ENCODE results near the gene CREM.

CREM gene

DNA sequence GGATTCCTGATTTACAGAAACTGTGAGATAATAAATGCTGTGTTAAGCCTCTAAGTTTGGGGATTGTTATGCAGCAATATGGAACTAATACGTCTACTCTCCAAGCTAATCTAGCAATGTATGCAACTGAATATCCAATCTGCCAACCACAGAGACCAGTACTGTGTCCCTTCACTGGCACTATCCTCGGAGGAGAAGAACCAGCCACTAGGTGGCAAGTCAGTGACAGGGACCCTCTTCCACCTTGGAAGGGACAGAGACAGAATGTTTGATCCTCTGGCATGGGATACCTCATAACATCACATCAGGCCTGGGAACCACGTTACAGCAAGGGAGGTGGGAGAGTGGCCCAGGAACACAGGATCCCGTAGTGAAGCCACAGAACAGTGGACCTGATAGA, 96.4 kb downstream of the CREM start:
- no peak overlapping the region for H3K4me3 ChIP-seq (ENCODE audit: severe bottlenecking)
- H3K27me3 ChIP-seq (ENCODE audit: insufficient read depth, poor library complexity, severe bottlenecking), result no peaks in the 10 kb centered on the region
- ATAC-seq (ENCODE audit: low read depth) (no peak), DNase-seq (ENCODE audit: low spot score) (no peak)
- TF ChIP-seq, protein P1, sequence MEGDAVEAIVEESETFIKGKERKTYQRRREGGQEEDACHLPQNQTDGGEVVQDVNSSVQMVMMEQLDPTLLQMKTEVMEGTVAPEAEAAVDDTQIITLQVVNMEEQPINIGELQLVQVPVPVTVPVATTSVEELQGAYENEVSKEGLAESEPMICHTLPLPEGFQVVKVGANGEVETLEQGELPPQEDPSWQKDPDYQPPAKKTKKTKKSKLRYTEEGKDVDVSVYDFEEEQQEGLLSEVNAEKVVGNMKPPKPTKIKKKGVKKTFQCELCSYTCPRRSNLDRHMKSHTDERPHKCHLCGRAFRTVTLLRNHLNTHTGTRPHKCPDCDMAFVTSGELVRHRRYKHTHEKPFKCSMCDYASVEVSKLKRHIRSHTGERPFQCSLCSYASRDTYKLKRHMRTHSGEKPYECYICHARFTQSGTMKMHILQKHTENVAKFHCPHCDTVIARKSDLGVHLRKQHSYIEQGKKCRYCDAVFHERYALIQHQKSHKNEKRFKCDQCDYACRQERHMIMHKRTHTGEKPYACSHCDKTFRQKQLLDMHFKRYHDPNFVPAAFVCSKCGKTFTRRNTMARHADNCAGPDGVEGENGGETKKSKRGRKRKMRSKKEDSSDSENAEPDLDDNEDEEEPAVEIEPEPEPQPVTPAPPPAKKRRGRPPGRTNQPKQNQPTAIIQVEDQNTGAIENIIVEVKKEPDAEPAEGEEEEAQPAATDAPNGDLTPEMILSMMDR (IDR thresholded peaks at IDR 0.05; ENCODE audit: poor library complexity, severe bottlenecking), result no peak
- H3K27ac ChIP-seq (ENCODE audit: poor library complexity, severe bottlenecking), result no peak overlapping the region
- no peaks in the 10 kb centered on the region for H3K9me3 ChIP-seq (ENCODE audit: severe bottlenecking)
- H3K4me1 ChIP-seq (ENCODE audit: insufficient read depth, poor library complexity, severe bottlenecking), result no peaks in the 10 kb centered on the region
- H3K36me3 ChIP-seq (ENCODE audit: low read depth), result no peaks in the 10 kb centered on the region

DNA sequence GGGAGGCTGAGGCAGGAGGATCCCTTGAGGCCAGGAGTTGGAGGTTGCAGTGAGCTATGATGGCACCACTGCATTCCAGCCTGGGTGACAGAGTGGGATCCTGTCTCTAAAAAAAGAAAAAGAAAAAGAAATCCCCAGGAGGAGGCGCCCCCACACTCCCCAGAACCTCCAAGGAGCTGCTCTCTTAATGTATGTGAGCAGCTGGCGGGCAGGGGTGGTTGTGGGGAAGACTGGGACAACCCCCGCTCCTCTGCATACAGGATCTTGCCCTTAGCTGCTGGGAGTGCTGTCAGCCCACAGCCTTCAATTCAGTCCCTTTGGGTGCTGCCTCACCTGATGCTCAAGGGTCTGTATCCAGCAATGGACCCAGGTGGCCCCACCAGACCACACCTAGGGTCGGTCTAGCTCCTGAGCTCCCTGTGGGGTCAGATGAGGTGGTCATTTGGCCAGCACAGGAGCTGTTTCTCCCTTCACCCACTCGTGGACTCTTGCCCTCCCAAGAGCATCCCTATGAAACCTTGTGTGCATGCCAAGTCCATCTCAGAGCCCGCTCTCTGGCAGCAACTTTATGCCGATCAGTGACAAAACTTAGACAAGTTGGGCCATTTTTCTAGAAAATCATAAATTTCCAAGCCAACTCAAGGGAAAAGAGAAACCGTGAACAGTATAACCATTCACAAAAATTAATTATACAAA, 97.5 kb downstream of the CREM start:
- H3K27me3 ChIP-seq (ENCODE audit: insufficient read depth, poor library complexity, severe bottlenecking), result no peaks in the 10 kb centered on the region
- DNase-seq (ENCODE audit: low spot score), result no peak
- ATAC-seq (ENCODE audit: low read depth), result no peak
- H3K4me1 ChIP-seq (ENCODE audit: insufficient read depth, poor library complexity, severe bottlenecking), result no peaks in the 10 kb centered on the region
- TF ChIP-seq, protein P1 (IDR thresholded peaks at IDR 0.05; ENCODE audit: poor library complexity, severe bottlenecking), result no peak
- no peak overlapping the region for H3K4me3 ChIP-seq (ENCODE audit: severe bottlenecking)
- no peaks in the 10 kb centered on the region for H3K36me3 ChIP-seq (ENCODE audit: low read depth)
- H3K9me3 ChIP-seq (ENCODE audit: severe bottlenecking), result no peaks in the 10 kb centered on the region
- no peak overlapping the region for H3K27ac ChIP-seq (ENCODE audit: poor library complexity, severe bottlenecking)

DNA sequence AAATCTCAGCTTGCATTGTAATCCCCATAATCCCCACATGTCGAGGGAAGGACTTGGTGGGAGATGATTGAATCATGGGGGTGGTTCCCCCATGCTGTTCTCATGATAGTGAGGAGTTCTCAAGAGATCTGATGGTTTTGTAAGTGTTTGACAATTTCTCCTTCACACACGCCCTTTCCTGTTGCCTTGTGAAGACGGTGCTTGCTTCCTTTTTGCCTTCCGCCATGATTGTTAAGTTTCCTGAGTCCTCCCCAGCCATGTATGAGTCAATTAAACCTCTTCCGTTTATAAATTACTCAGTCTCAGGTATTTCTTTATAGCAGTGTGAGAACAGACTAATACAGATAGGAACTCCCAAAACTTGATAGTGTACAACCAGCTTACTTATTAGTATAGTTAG, 98.6 kb downstream of the CREM start:
- Histone ChIP-seq H3K27ac (ENCODE audit: poor library complexity, severe bottlenecking) (no peak overlapping the region), H3K27me3 (ENCODE audit: insufficient read depth, poor library complexity, severe bottlenecking) (no peaks in the 10 kb centered on the region), H3K36me3 (ENCODE audit: low read depth) (no peaks in the 10 kb centered on the region), H3K4me3 (ENCODE audit: severe bottlenecking) (no peak overlapping the region), H3K4me1 (ENCODE audit: insufficient read depth, poor library complexity, severe bottlenecking) (no peaks in the 10 kb centered on the region), H3K9me3 (ENCODE audit: severe bottlenecking) (no peaks in the 10 kb centered on the region)
- peak; percentile 60; the same call in 2 of the 3 replicates for ATAC-seq (ENCODE audit: low read depth)
- TF ChIP-seq, protein P1 (IDR thresholded peaks at IDR 0.05; ENCODE audit: poor library complexity, severe bottlenecking), result no peak
- no peak for DNase-seq (ENCODE audit: low spot score)

DNA sequence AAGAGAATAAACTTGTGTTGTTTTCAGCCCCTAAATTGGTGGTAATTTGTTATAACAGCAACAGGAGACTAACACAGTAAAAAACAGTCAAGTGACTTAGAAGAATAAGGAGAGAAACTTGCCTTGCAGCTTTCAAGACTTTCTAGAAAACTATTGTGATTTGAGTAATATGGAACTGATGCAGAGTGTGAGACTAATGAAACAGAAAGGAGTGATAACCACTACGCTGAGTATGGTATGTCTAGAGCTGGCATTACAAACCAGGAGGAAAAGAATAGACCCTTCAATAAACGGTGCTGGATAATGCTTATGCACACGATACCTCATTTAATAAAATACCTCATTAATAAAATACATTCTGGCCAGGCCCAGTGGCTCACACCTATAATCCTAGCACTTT, 99.9 kb downstream of the CREM start:
- Histone ChIP-seq H3K27me3 (ENCODE audit: insufficient read depth, poor library complexity, severe bottlenecking) (no peaks in the 10 kb centered on the region), H3K4me3 (ENCODE audit: severe bottlenecking) (no peak overlapping the region), H3K36me3 (ENCODE audit: low read depth) (no peaks in the 10 kb centered on the region), H3K27ac (ENCODE audit: poor library complexity, severe bottlenecking) (no peak overlapping the region), H3K4me1 (ENCODE audit: insufficient read depth, poor library complexity, severe bottlenecking) (no peaks in the 10 kb centered on the region), H3K9me3 (ENCODE audit: severe bottlenecking) (no peaks in the 10 kb centered on the region)
- DNase-seq (ENCODE audit: low spot score) (no peak), ATAC-seq (ENCODE audit: low read depth) (no peak)
- TF ChIP-seq, protein P1 (IDR thresholded peaks at IDR 0.05; ENCODE audit: poor library complexity, severe bottlenecking), result no peak

DNA sequence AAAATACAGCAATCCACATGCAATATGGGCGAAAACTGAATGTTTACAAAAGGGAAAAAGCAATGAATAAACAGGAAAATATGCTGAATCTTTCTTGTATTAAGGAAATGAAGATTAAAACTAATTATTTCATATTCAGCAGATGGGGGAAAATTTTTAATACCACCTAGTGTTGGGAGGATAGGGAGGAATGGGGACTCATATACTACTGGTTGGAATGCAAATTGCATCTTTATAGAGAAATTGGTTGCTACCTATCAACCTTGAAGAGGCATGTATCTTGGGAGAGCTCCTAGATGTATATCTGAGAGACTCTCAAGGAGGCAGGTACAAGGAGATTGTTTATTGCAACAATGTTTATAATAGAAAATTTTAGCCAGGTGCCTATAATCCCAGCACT, 101.4 kb downstream of the CREM start:
- no peak overlapping the region for H3K4me3 ChIP-seq (ENCODE audit: severe bottlenecking)
- no peaks in the 10 kb centered on the region for H3K27me3 ChIP-seq (ENCODE audit: insufficient read depth, poor library complexity, severe bottlenecking)
- ATAC-seq (ENCODE audit: low read depth), result no peak
- H3K36me3 ChIP-seq (ENCODE audit: low read depth), result no peaks in the 10 kb centered on the region
- H3K9me3 ChIP-seq (ENCODE audit: severe bottlenecking), result no peaks in the 10 kb centered on the region
- TF ChIP-seq, protein P1 (IDR thresholded peaks at IDR 0.05; ENCODE audit: poor library complexity, severe bottlenecking), result no peak
- H3K27ac ChIP-seq (ENCODE audit: poor library complexity, severe bottlenecking), result no peak overlapping the region
- no peak for DNase-seq (ENCODE audit: low spot score)
- H3K4me1 ChIP-seq (ENCODE audit: insufficient read depth, poor library complexity, severe bottlenecking), result no peaks in the 10 kb centered on the region

Data from RWPE2 (cell line).